HT1080 (cell line): ENCODE results near the gene SNAPC1. TPM values are rescaled to one million over a fixed set of nuclear protein-coding genes. Genes with fewer than 3 reads are reported as not detected.
"Not testable (repeated sequence)": the region's sequence is repeated elsewhere in the genome, so short reads cannot be mapped to it uniquely, and the experiment has no call there.

Experiments
- DNase-seq: peaks from one replicate; pipeline ENCODE4 v3.0.0-alpha.2; 2015; ENCODE audit warnings: low read depth
- total RNA-seq: library from RNA; depleted of rRNA; stranded (reverse); fragments of >200 nt; shearing (Covaris generic); gene quantifications from 2 replicates; pipeline ENCODE4 v1.2.3, GENCODE V29; 2014

The SNAPC1 gene
- total RNA-seq, 1 experiment from 2014 or later: 10.2 TPM

DNA sequence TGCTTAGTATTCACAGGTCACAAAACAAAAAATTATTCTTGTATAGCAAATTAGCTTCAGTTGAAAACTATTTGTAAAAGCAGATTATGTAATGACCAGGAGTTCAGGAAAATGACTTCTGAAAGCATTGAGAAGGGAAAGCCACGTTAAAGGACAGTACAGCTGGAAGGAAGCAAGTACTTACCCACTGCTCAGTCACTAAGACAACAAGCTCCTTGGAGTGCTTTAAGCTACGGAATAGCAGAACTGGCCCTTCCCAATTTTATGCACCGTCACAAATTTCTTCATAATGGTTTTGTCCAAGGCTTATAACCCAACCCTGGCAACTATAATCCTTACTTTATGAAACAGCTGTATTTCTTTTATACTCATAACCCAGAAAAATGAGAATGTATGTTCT is 13.0 kb upstream of the SNAPC1 start:
- DNase-seq: no peak

DNA sequence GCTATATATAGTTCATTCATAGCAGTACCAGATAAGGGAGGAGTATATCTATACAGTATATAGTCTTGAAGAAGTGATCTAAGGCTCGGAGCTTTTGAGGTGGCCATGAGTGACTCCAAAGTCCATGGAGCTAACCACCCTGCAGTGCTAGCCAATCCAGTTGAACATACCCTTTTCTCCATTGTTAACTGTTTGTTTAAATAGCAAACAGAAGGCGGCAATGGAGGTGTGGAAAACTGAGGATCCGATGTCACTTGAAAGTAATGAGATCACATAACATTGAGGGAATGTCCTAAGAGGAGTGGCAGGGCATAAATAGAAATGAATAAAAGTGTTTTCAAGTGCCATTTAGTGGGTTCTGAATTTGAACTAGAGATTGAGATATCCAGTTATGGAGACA is 12.4 kb upstream of the SNAPC1 start:
- DNase-seq: no peak

DNA sequence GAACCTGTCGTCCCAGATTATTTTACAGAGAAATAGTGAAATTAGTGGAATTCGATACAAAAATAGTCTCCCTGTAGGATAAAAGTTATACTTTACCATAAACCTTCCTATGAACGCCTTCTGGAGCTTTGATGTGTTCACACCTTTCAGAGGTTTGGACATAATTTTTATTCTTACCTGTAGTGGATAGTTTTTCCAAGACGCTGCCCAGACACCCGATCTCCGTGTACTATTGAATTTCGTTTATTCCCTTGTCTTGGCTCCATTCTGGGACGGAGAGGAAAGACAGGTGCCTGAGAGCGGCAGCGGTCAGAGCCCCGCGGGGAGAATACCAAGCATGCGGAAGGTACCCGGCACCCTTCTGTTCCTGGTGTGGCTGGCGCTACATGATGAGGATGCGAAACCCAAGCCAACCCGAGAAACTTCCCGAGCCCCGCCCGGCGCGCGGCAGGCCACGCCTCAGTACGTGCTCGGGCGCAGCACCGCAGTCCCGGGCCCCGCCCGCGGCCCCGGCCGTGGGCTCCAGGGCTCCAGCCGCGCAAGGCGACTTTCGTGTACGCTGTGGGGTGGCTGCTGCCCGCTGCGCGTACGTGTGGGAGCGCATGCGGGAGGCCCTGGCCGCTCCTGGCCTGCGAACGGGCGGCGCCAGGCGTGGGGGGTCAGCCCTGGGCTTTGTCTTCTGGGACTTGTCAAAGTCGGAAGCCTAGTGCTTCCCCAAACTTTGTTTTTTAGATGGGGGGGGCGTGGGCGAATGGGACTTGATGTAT is 11.3 kb upstream of the SNAPC1 start:
- no peak for DNase-seq

DNA sequence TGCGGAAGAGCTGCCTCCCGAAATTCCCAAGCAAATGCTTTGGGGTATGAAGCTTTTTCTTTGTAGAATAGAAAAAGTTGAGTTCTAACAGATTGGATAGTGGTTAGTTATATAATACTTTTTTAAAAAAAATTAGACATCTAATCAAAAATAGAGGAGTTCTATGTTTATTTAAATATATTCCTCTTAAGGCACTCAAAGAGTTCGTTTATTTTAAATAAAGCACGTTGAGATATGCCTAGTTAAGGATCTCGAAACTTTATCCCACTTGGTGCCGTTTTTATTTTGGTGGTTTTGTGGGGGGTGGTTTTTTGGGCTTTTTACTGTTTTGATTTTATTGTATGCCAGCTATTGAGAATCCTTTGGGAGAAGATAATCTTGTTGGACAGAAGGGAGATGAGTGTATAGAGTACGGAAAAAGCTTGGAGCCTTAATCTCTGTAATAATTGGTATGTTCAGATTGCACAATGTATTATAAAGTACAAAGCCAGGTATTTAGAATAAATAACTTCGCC is 10.7 kb upstream of the SNAPC1 start:
- DNase-seq: no peak

DNA sequence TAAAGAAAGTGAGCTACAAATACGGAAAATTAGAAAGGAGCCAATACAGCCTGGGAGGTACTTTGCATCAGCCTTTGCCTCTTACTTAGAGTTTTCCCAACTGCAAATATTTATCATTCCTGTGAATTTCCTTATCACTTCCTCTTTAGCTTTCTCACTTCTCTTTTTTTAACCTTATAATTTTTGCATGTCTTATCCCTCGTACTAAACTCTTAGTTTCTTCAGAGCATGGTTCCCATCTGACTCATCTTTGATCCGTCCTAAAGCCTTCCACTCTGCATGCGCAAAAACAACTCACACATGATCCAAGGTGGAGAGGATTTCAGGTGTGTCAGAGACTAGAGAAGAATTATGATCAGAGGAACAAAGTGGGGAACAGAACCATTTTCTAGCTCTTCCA is 9.6 kb upstream of the SNAPC1 start:
- DNase-seq: no peak

DNA sequence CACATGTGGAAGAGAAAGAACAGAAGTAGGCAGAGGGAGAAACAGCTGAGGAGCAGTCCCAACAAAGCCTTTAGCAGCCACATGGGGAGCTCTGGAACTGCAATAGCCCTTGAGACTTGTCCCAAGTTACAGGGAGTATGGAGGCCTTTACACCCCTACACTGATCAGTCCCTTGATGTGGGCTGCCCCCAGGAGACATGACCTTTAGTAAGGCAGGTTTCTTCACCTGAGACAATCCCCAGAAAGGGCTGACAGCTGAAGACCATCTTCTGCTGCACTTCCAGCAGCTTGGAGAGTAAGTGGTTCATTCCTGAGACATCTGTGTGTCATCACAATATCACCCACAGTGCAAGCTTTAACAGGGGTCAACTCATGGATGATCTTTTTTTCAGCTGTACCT is 8.6 kb upstream of the SNAPC1 start:
- DNase-seq: no peak

DNA sequence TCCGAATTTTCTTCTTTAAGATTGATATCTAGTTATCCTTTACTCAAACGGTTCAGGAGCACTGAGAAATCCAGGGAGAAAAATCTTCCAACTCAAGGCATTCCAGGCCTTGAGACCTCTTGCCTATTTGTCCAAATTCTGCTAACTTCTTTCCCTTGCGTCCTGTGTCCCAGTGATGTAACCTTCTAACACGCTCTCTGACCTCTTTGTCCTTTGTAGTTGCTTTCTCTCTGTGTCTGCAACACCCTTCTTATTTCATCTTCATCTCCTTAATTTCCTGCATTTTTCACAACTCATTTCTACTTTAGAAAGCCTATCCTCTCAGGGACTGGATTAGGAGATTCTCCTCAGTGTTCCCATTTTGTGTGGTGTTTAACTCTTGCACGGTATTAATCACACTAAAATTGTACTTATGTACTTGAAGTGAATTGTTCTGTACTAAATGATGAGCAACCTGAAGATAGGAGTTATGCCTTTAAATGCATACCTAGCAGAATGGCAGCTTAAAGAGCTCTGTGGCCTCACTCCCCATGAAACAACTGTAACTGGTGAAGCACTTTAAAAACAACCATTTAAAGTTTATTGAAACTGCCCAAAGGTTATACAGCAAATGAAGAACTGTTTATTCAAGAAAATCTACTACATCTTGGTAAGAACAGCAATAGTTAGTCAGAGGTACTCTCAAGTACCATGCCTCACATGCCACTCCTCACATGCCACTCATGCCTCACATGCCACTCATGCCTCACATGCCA is 7.4 kb upstream of the SNAPC1 start:
- peak; percentile 13 for DNase-seq

DNA sequence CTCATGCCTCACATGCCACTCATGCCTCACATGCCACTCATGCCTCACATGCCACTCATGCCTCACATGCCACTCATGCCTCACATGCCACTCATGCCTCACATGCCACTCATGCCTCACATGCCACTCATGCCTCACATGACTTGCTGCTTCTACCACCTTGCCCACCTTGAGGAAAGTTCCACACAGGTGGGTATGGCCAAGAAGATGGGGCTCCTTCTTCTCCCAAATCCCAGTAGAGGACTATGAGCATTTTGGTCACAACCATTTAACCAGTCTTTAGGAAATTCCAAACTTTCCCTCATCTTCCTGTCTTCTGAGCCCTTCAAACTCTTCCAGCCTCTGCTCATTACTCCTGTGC is 6.9 kb upstream of the SNAPC1 start:
- DNase-seq: not testable (repeated sequence)

DNA sequence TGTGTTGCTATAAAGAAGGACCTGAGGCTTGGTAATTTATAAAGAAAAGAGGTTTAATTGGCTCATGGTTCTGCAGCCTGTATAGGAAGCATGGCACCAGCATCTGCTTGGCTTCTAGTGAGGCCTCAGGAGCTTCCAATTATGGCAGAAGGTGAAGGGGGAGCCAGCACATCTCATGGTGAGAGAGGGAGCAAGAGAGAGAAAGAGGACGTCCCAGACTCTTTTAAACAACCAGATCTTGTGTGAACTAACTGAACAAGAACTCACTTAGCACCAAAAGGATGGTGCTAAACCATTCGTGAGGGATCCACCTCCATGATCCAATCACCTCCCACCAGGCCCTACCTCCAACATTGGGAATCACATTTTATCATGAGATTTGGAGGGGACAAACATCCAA is 6.1 kb upstream of the SNAPC1 start:
- DNase-seq: no peak

DNA sequence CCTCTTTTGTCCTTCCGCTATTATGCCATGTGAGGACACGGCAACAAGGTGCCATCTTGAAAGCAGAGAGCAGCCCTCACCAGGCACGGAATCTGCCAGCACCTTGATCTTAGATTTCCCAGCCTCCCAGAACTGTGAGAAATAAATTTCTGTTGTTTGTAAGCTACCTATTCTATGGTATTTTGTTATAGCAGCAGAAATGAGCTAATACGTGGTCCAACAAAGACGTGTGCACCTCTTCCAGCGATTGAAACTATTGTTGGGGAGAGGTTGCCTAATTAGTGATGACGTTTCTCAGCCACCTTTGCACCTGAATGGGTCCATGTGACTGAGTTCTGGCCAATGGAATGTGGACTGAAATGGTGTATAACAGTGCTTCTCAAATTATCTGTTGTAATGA is 2.3 kb upstream of the SNAPC1 start:
- DNase-seq: no peak

DNA sequence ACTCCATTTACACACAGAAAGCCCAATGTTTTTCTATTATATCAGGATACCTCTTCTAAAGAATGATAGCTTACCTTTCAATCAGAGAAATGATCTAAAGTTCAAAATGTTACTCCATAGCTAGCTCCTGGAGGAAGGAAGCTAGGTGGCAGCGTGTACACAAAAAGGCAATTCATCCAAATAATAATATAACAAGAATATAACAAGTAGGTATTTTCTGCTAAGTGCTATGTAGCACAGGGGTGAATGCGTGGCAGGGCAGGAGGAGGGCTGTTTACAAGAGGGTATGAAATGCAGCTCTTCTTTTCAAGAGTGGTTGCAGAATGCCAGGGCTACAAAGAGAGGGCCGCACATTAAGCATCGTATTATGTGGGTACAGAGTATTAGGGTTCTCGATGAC is 663 bp upstream of the SNAPC1 start:
- DNase-seq: no peak

DNA sequence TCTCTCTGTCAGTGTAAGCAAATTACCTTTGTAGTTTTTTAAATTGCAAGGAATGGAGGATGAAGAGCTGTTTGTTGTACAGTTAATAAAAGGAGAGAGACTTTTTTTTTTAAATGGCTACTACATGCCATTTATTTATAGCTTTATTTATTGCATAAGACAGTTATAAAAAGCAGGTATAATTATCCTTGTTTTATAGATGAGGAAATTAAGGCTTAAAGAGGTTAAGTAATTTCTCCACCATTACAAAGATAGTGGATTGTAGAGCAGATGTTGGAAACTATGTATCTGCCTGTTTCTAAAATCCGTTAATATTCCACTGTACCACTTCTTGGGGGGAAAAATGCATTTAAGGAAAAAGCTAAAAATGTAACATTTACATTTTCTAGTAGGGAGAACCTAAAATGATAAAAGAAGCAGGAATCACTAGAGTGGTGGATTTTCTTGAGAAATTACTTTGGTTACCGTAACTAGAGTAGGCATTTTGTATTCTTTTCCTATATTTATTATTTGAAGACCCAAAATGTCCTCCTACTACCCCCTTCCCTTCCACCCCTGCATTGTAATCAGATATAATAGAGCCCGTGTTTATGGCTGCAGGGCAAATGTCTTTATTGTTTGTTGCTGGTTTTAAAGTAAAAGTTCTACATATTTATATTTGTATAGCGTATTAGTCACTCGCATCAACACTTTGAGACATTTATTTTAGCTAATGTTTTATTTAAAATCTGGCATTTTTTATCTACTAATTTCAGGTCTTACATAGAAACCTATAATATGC is 2.3 kb downstream of the SNAPC1 start:
- DNase-seq: no peak

DNA sequence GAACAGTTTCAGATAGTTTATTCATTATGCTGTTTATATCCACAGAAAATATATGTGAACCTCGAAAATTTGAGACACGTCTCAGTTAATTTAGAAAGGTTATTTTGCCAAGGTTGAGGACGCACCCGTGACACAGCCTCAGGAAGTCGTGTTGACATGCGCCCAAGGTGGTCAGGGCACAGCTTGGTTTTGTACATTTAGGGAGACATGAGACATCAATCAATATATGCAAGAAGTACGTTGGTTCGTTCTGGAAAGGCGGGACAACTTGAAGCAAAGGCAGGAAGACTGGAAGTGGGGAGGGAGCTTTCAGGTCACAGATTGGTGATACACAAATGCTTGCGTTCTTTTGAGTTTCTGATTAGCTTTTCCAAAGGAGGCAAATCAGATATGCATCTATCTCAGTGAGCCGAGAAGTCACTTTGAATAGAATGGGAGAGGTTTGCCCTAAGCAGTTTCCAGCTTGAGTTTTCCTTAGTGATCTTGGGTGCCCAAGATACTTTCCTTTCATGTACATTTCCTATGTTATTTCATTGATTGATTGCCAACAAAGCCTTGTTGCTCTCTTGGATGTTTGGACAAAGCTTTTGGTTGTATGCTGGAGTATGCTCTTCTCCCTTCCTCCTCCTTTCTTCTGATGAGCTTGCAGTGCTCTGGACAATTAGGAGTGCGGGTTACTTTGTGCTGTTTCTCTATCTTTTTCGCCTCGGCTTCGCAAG is 3.2 kb downstream of the SNAPC1 start:
- DNase-seq: no peak

DNA sequence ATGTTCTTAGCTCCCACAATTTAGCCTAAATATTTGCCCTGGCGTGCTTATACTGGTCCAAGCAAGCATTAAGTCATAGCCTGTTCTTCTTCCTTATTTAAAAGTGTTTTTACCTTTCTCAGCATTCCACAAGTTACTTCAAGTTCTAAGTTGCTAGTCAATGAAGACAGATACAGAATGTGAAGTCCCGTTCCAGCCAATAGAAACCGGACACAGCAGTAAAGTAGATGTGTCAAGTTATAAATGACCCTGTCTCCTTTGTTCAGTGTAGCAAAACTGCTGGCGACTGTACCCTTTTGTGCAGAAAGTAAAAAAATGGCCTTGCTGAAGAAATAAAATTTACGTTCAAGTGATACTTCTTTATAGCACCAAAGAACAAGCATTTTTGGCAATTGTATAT is 3.9 kb downstream of the SNAPC1 start:
- no peak for DNase-seq

DNA sequence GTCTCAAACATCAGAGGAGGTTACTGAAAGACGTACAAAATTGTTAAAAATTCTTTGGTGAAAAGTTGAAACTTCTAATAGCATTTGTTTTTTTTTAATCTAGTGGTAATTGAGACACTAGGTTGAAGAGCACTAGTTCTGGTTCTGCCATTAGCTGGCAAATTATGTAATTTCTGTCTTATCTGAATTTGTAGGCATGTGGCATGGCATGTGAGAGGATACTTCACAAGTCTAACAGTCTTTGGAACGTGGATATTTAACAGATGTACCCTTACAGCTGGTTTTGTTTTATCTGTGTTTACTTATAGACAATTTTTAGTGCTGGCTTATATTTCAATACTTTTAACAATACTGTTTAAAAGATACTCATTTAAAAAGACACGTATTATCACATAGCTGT is 6.0 kb downstream of the SNAPC1 start:
- no peak for DNase-seq

DNA sequence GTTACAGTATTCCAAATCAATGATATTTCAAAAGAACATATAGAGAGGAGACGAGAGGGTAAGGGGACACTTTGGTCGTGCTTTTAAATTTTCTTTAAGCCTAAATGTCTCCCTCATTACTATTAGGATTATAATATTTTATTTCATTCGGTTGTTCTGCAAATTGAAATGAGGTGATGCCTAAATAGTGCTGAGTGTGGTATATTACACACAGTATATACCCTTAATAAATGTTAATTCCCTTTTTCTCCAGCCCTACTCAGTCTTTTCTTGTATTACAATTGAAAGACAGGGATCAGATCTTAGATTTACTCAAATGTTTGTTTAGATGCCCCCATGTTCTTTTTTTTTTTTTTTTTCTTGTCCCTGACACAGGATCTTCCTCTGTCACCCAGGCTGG is 7.7 kb downstream of the SNAPC1 start:
- no peak for DNase-seq

DNA sequence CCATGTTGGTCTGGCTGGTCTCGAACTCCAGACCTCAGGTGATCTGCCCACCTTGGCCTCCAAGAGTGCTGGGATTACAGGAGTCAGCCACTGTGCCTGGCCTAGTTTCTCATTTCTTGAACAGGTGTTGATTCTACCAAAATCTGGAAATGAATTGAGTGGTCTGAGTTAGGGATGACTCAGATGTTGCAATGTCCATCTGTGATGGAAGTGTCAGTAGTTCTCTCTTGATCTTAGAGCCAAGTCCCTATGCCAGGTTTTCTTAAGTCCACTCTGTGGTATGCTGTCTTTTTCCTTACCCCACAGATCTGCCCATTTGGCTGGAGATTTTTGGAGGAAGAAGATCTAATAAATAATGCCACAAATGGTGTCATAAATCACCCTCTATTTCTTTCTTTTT is 12.6 kb downstream of the SNAPC1 start:
- no peak for DNase-seq

DNA sequence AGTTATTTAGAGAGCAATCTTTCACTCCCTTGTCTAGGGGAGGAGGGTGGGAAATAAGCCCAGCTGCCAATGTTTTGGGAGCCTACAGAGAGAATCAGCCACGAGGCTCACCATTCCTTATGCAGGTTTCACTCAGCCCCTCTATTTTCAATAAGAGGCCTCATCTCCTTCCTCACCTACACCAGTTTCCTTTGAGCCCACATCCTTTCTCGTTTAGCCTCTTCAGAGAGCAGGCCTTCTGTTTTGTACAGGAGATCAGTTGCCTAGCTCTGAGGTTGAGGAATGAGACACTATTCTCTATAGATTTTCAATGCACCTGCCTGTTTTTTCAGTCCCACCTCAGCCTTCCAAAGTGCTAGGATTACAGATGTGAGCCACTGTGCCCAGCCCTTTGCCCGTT is 17.9 kb downstream of the SNAPC1 start:
- no peak for DNase-seq

DNA sequence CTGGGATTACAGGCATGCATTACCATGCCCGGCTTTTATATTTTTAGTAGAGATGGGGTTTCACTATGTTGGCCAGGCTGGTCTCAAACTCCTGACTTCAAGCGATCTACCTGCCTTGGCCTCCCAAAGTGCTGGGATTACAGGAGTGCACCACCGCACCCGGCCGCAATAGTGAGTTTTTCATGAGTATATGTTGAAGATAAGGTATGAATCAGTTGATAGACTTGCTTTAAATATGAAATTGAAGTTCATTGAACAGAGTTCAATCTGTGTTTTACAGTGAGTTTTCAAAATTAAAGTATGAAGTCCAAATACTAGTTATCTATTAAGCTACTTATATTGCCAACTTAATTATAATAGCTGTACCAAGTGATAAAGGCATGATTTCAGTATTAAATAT is 35.1 kb downstream of the SNAPC1 start:
- DNase-seq: no peak

DNA sequence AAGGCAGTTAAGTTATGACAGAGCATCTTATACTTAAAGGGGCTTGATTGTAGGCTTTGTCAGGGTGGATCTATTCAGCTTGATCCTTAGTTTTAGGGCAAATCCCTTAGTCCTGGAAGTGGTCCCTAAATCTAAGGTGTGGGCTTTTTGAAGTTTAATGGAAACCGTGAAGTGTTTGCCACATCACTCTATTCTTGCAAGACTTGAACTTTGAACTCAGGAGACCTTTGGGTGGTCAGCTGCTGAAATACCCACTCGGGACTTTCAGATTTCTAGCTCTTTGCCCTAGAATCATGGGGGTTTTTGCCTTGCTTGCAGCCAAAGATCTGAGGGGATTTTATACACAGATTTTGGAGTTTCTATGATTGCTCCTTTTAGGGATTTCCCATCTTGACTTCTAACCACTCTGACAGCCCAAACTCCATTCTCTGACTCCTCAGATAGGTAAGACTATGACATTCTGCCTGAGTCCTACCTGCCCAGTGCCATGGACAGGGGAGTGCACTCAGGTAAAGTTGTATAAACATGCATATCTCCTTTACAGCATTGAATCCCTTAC is 39.9 kb downstream of the SNAPC1 start:
- no peak for DNase-seq

DNA sequence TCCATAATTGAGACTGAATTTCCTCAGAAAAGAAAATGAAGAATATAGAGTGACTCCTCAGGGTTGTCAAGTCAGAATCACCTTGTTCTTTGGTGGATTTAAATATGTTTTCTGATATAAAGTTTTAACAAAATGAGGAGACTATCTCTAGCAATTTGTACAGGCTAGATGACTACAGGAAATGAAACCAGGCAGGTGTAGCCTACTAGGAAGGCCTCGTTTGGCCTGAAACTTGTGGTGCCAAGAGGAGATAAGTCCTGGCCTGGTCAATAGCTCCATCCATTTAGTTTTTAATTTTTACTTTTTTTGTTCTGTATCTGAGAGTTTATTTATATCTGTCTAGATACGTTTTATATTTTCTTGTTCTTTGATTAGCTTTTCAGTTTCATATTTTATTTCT is 41.5 kb downstream of the SNAPC1 start:
- DNase-seq: no peak
